HG02870 (cell line): Measurements from ENCODE around the gene ZBTB45.
"Not testable (repeated sequence)": the region's sequence is repeated elsewhere in the genome, so short reads cannot be mapped to it uniquely, and the experiment has no call there.

ENCODE experiments used
- ATAC-seq: cut with Tn5 transposase; IDR thresholded peaks from one replicate; pipeline ENCODE4 v1.9.1; 2021; ENCODE audit warnings: mild to moderate bottlenecking, moderate library complexity; ENCODE audit not compliant: unreplicated experiment

ZBTB45 gene

GRCh38 chr19:58477130-58477529, 42.5 kb downstream of the ZBTB45 start:
- no peak for ATAC-seq

GRCh38 chr19:58476498-58477015, 43.1 kb downstream of the ZBTB45 start:
- ATAC-seq, result peak; percentile 1

GRCh38 chr19:58475714-58476497, 43.7 kb downstream of the ZBTB45 start, which contains the start of gene ZNF446:
TSS of gene ZNF446 (plus strand) at chr19:58476352. CDS start at chr19:58477219, 867 bp downstream.
- peak; percentile 78 for ATAC-seq

GRCh38 chr19:58474997-58475713, 44.5 kb downstream of the ZBTB45 start:
- ATAC-seq, result peak; percentile 2

GRCh38 chr19:58474291-58474996, 45.2 kb downstream of the ZBTB45 start:
- no peak for ATAC-seq

GRCh38 chr19:58473775-58474174, 45.8 kb downstream of the ZBTB45 start:
- ATAC-seq, result no peak

- no peak for ATAC-seq
Observed at GRCh38 chr19:58471736-58472135, 47.9 kb downstream of the ZBTB45 start.

- ATAC-seq, result not testable (repeated sequence)
Observed at GRCh38 chr19:58470837-58471543, 48.6 kb downstream of the ZBTB45 start.

GRCh38 chr19:58469241-58470013, 50.2 kb downstream of the ZBTB45 start:
- no peak for ATAC-seq

- ATAC-seq, result no peak
Observed at GRCh38 chr19:58468216-58468839, 51.3 kb downstream of the ZBTB45 start.

- ATAC-seq, result peak; percentile 87
Observed at GRCh38 chr19:58466760-58467589, 52.6 kb downstream of the ZBTB45 start, which contains the start of gene ZNF324. TSS of gene ZNF324 (plus strand) at chr19:58467080. CDS start at chr19:58469186, 2,106 bp downstream.

- ATAC-seq, result peak; percentile 21
Observed at GRCh38 chr19:58466089-58466759, 53.4 kb downstream of the ZBTB45 start.
